Duodenal mucosa (tissue), 2 donors: Measurements from ENCODE around the gene CTDSP2.

Experiments used
- H3K27ac ChIP-seq: one replicate; pipeline ENCODE4 v1.7.0; 2013; ENCODE audit warnings: low read depth, low read length
- H3K27me3 ChIP-seq, 2 donors: one replicate each; pipeline ENCODE4 v1.7.0; 2013; ENCODE audit warnings: low read length in 2 of 2, control low read depth in 1 of 2; ENCODE audit not compliant: insufficient read depth in 2 of 2, control insufficient read depth in 1 of 2
- H3K36me3 ChIP-seq, 2 donors: one replicate each; pipeline ENCODE4 v1.7.0; 2013; ENCODE audit warnings: low read length in 2 of 2, control low read depth in 1 of 2; ENCODE audit not compliant: insufficient read depth in 2 of 2, control insufficient read depth in 1 of 2
- H3K4me1 ChIP-seq, 2 donors: one replicate each; pipeline ENCODE4 v1.7.0; 2013; ENCODE audit warnings: low read length in 2 of 2, control low read depth in 1 of 2; ENCODE audit not compliant: insufficient read depth in 2 of 2, control insufficient read depth in 1 of 2
- H3K4me3 ChIP-seq, 2 donors: one replicate each; pipeline ENCODE4 v1.7.0; 2013; ENCODE audit warnings: low read length in 2 of 2, low read depth in 1 of 2
- H3K9ac ChIP-seq, 2 donors: one replicate each; pipeline ENCODE4 v1.7.0; 2013; ENCODE audit warnings: low read length in 2 of 2, low read depth in 1 of 2
- H3K9me3 ChIP-seq, 2 donors: one replicate each; pipeline ENCODE4 v1.7.0; 2013; ENCODE audit warnings: low read length in 2 of 2, control low read depth in 1 of 2; ENCODE audit not compliant: control insufficient read depth in 1 of 2

Gene CTDSP2

DNA sequence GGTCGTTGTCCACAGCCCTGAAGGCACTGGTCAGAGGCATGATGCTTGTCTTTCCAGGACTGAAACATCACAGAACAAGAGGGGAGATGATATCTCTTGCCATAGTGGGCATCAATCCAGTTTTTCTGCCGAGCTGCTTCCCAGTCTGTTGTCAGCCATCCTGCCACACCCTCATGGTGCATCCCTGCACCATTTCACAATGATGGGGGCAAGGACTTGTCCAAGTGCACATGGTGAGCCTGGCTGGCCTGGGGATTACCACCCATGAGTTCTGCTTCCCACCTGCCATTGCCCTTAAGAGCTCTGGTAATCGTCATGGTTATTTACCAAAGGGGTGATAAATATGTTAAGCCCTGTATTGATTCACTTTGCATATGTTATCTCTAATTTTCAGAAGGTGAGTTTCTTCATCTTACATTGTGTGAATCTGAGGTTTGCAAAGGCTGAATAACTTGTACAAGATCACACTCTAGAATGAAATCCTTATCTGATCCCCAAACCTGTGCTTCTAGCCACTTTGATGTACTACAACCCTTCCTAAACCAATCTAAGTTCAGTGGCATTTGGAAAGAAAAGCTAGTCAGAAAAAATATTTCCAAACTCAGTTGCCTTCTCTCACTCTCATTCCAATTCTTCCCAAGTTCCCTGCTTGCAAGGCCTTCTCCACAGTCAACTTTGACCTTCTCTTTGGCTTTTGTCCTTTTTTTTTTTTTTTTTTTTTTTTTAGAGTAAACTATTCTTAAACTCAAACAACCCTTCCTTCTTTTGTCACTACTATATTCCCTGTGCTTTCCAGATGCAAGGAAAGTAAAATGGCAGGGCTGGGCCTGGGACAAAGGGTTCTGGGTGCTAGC is 30.3 kb downstream of the CTDSP2 start:
- Histone ChIP-seq H3K27me3 (no peaks in the 10 kb centered on the region), H3K4me3 (no peak overlapping the region), H3K9ac (no peak overlapping the region), H3K4me1 (peaks cover 19 to 21% of the 10 kb centered on the region in 2 donors), H3K36me3 (peaks cover 0 to 15% of the 10 kb centered on the region in 2 donors), H3K9me3 (no peaks in the 10 kb centered on the region), H3K27ac (no peak overlapping the region)

DNA sequence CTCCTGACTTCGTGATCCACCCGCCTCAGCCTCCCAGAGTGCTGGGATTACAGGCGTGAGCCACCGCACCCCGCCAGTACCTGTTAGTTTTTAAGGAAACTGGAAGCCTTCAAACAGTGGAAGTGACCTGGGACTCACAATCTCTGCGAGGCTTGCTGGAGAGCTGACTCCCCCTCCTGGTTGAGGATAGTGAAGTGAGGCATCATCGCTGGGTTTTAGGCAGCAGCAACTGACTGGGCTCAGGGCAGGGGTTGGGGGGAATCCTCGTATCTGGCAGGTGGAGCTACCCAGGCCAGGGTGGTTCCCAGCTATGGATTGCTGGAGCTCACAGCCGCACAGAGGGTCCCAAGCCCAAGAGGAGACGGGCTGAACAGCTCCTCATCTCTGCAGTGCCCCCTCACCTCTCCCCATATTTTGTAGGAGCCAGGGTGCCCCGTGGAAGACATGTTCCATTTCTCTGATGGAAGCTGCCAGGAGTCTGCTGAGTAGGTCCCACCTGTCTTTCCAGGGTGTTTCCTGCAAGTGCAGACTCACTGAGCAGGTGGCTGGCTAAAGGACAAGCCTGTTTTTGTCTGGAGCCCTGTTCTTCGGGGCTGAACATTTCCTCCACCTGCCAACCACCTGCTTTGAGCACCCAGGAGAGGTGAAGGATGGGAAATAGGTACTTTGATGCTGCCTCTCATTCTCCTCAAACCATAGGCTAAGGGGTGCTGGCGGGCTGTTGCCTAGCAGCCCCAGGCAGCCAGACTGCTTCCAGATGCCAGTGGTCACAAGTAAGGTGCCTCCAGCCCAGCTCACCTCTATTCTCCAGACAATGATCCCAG is 31.1 kb downstream of the CTDSP2 start:
- H3K9ac ChIP-seq: no peak overlapping the region
- no peak overlapping the region for H3K4me3 ChIP-seq
- no peak overlapping the region for H3K27ac ChIP-seq
- no peaks in the 10 kb centered on the region for H3K9me3 ChIP-seq
- H3K4me1 ChIP-seq: peaks cover 19 to 21% of the 10 kb centered on the region in 2 donors
- H3K36me3 ChIP-seq: peaks cover 0 to 6% of the 10 kb centered on the region in 2 donors
- H3K27me3 ChIP-seq: no peaks in the 10 kb centered on the region

DNA sequence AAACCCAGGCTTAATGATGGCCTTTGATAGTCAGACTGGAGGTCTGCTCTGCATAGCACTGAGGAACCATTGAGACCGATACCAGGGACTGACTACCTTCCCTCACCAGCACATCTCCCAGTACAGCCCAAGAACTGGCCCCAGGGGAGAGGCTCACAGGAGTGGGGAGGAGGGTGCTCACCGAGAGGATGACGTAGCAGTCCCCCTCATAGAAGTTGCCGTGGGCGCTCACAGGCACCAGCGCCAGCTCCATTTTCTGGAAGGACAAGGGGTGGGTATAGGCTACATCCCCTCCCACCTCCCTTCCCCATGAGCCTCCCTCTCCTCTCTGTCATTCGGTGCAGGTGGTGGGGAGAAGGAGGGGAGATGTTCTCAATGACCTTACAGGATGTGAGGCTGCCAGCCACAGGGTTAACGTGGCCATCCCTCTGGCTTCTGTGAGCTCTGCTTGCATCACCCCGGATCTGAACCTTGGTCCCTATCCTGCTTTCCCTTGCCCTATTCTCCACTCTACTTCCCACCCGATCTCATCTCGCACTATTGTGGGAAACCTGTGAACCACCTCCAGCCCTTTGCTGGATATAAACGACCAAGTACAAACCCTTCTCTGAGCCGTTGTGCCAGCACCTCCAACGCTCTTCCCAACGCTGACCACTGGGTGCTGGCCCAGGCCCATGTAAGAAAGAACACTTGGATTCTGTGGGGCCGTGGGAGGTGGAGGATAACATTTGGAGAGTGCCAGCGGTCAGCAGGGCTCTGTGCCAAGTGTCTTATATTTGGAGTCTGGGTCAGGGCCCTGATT is 32.4 kb downstream of the CTDSP2 start:
- Histone ChIP-seq H3K9ac (no peak overlapping the region), H3K27ac (no peak overlapping the region), H3K36me3 (peaks cover 0 to 7% of the 10 kb centered on the region in 2 donors), H3K4me1 (peaks cover 19 to 21% of the 10 kb centered on the region in 2 donors), H3K27me3 (no peaks in the 10 kb centered on the region), H3K4me3 (no peak overlapping the region), H3K9me3 (no peaks in the 10 kb centered on the region)

DNA sequence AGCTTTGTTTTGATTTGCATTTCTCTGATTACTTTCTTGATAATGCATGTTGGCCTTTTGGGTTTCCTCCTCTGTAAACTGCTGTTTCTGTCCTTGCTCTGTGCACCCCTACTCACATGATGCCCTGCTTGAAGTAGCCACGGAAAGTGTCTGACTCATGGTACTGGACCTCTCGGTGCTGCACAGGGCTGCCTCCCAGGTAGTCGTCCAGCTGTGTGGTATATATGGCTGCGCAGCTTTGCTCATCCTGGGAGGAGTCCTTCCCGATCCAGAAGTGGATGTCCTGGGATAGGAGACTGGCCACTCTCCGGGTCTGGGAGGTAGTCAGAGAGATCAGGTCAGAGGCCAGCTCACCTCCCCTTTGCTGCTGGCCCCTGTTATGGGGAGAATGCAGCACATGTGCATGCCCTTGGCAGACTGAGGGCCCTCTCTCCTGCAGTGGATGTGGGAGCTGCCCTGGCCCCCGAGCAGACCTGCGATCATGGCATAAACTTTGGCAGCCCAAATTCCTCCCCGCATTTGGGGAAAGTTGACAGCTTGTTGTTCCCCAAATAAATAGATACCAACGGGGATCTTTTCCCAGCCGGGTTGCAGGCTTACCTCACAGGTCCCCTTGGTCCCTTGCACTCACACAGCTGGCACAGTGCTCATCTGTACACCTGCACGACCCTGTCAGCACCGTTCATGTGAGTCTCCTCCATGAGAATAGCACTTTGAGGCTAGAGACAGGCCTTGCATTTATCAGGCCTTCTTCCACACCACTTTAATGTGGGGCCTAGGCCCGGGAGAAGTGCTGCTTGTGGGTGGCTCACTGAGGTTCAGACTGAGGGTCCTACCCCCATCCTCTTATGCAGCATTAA is 33.2 kb downstream of the CTDSP2 start:
- Histone ChIP-seq H3K9me3 (no peaks in the 10 kb centered on the region), H3K36me3 (peaks cover 2 to 13% of the 10 kb centered on the region in 2 donors), H3K27ac (no peak overlapping the region), H3K27me3 (no peaks in the 10 kb centered on the region), H3K4me3 (no peak overlapping the region), H3K9ac (no peak overlapping the region), H3K4me1 (peaks cover 19 to 21% of the 10 kb centered on the region in 2 donors)

DNA sequence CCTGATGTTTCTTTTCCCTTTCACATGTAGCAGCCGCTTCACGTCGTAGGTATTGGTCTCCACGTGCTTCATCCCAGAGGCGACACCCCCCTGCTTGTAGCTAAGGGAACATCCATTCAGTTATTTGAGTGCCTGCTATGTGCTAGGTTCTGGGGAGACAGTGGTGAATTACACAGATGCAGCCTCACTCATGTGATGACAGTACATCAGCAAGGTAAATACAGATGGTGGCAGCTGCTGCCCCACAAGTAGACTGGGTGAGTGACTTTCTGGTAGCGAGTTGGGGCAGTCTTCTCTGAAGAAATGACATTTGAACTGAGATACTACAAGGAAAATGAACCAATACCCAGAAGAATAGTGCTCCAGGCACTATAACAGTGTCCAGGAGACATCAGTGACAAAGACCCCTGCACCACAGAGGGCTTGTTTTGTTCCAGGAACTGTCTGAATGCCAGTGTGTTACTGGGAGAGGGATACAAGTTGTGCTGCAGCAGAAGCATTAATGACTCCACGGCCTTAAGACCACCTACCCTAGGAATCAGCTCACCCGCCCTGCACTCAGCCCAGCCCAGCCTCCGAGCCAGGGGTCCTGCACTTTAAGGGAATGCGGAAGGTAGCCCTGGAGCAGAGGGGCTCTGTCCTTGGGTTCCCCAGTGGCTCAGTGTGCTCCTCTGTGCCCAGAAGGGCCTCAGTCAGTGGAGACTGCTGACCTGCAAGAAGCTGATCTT is 35.3 kb downstream of the CTDSP2 start:
- Histone ChIP-seq H3K4me1 (peaks cover 5 to 6% of the 10 kb centered on the region in 2 donors), H3K4me3 (no peak overlapping the region), H3K27me3 (no peaks in the 10 kb centered on the region), H3K9ac (no peak overlapping the region), H3K36me3 (peaks cover 10 to 32% of the 10 kb centered on the region in 2 donors), H3K9me3 (no peaks in the 10 kb centered on the region), H3K27ac (no peak overlapping the region)

DNA sequence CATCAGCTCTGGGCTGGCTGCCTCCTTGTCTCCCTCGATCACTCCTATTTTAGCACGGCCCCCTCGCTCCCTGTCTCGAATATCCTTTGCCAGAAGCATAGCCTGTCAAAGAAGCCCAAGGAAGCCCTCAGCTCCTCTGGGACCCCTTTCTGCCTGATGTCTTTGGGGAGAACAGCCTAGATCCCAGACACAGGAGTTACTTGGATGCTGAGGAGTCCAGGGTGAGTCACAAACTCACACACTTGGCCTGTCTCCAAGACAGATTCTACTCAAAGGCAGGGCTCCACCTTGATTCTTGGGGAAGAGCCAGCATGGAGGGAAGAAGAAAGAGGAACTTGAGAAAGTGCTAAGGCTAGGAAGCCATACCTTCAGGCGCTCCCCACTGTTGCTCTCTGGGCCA is 36.1 kb downstream of the CTDSP2 start:
- H3K27me3 ChIP-seq: no peaks in the 10 kb centered on the region
- H3K36me3 ChIP-seq: peaks cover 10 to 32% of the 10 kb centered on the region in 2 donors
- H3K4me3 ChIP-seq: no peak overlapping the region
- H3K9ac ChIP-seq: no peak overlapping the region
- no peak overlapping the region for H3K27ac ChIP-seq
- H3K9me3 ChIP-seq: no peaks in the 10 kb centered on the region
- no peaks in the 10 kb centered on the region for H3K4me1 ChIP-seq

DNA sequence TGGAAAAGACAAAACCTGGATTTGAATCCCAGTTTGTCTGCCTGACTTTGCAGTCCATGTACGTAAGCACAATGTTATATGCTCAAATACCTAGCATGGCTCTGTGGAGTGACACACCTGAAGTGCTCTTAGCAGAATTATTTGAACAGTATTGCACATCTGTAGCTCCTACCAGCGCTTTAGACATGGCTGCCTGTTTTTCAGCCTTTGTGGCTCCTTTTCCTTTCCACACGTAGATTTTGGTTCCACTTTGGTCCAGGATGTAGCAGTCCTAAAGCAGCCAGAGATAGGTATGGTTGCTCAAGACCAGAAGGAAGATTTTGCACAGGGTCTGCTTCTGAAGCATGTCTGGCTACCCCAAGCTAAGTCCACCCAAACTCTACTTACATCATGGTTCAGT is 37.1 kb downstream of the CTDSP2 start:
- no peak overlapping the region for H3K9ac ChIP-seq

DNA sequence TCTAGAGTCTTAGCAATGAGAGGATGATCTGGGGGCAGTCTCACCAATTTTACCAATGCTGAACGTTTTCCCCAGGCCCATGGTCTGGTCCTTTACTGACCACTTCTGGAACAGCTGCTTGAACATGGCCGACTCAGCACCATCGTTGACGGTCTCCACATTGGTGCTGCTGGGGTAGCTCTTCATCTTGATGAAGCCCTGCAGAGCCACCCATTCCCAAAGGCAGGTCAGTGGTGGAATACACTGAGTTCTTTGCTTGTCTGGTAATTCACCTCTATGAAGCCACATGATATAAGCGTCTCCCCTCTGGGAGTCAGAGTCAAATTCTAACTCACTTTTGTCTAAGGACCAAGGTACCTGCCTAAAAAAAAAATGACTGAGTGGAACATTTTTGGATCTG is 38.2 kb downstream of the CTDSP2 start:
- Histone ChIP-seq H3K27me3 (no peaks in the 10 kb centered on the region), H3K9ac (no peak overlapping the region), H3K4me1 (no peaks in the 10 kb centered on the region), H3K36me3 (peaks cover 10 to 32% of the 10 kb centered on the region in 2 donors), H3K27ac (no peak overlapping the region), H3K4me3 (no peak overlapping the region), H3K9me3 (no peaks in the 10 kb centered on the region)

More for the DNA sequence above, 37.1 kb downstream of the CTDSP2 start:
- Histone ChIP-seq H3K36me3 (peaks cover 10 to 32% of the 10 kb centered on the region in 2 donors), H3K9me3 (no peaks in the 10 kb centered on the region), H3K27me3 (no peaks in the 10 kb centered on the region), H3K4me3 (no peak overlapping the region), H3K4me1 (no peaks in the 10 kb centered on the region), H3K27ac (no peak overlapping the region)

DNA sequence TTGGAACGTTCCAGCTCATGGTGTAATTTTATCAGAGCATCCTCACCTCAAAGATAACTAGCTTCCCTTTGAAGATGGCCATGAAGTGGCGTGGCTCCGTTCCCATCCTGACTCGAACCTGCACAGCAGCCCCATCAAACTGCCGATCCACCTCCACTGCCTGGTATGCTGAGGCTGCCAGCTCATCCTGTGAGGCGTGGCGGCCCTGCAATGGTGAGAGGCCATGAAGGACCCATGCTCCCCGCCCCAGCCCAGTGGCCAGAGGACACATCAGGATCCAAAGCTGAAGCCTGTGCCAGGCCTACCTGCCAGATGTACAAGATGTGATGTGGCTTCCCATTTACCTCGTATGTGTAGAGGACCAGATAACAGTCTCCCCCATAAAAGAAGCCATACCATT is 39.2 kb downstream of the CTDSP2 start:
- H3K27ac ChIP-seq: no peak overlapping the region
- H3K4me3 ChIP-seq: no peak overlapping the region
- no peaks in the 10 kb centered on the region for H3K9me3 ChIP-seq
- no peaks in the 10 kb centered on the region for H3K27me3 ChIP-seq
- H3K9ac ChIP-seq: no peak overlapping the region
- no peaks in the 10 kb centered on the region for H3K4me1 ChIP-seq
- peaks cover 14 to 37% of the 10 kb centered on the region in 2 donors for H3K36me3 ChIP-seq
